GM23338 (cell line): Measurements from ENCODE around the gene ITGB6. TPM values are rescaled to one million over a fixed set of nuclear protein-coding genes. Genes with fewer than 3 reads are reported as not detected.

ENCODE experiments used
- ATAC-seq: fragments of 200-7000 bp; cut with Tn5 transposase; 3 replicates; pipeline ENCODE4 v1.9.1; 2020
- DNase-seq: peaks from one replicate; pipeline ENCODE4 v3.0.0-alpha.2; 2015; ENCODE audit warnings: low spot score
- H2AFZ ChIP-seq: fragments of 200-600 bp; sonication (generic); 2 replicates; pipeline ENCODE4 v1.8.0; 2016; ENCODE audit warnings: antibody characterized with exemption, mild to moderate bottlenecking, moderate library complexity
- H3F3A ChIP-seq: fragments of 200-600 bp; sonication (generic); replicated peaks from 2 replicates; pipeline ENCODE4 v1.8.0; 2017; ENCODE audit warnings: antibody characterized with exemption, mixed run types, low read depth
- H3K27ac ChIP-seq: fragments of 200-600 bp; sonication (generic); 2 replicates; pipeline ENCODE4 v1.6.1; 2016; ENCODE audit warnings: low read depth
- H3K27me3 ChIP-seq: fragments of 200-600 bp; sonication (generic); 2 replicates; pipeline ENCODE4 v1.8.0; 2016; ENCODE audit warnings: mild to moderate bottlenecking, mixed run types, moderate library complexity; ENCODE audit not compliant: insufficient read depth
- H3K36me3 ChIP-seq: fragments of 200-600 bp; sonication (generic); 2 replicates; pipeline ENCODE4 v1.8.0; 2016; ENCODE audit warnings: mild to moderate bottlenecking; ENCODE audit not compliant: insufficient read depth
- H3K4me1 ChIP-seq: fragments of 200-600 bp; sonication (generic); 2 replicates; pipeline ENCODE4 v1.8.0; 2016; ENCODE audit warnings: mild to moderate bottlenecking, moderate library complexity; ENCODE audit not compliant: insufficient read depth
- H3K4me2 ChIP-seq: fragments of 200-600 bp; sonication (generic); 2 replicates; pipeline ENCODE4 v1.7.1; 2017; ENCODE audit warnings: mixed run types
- H3K4me3 ChIP-seq: fragments of 200-600 bp; sonication (generic); 2 replicates; pipeline ENCODE4 v1.6.1; 2016; ENCODE audit warnings: mixed run types
- H3K79me2 ChIP-seq: fragments of 200-600 bp; sonication (generic); replicated peaks from 2 replicates; pipeline ENCODE4 v1.8.0; 2017; ENCODE audit warnings: mild to moderate bottlenecking; ENCODE audit not compliant: insufficient read depth
- H3K9me2 ChIP-seq: fragments of 200-600 bp; sonication (generic); 2 replicates; pipeline ENCODE4 v1.8.0; 2017; ENCODE audit not compliant: insufficient read depth
- H4K20me1 ChIP-seq: fragments of 200-600 bp; sonication (generic); replicated peaks from 2 replicates; pipeline ENCODE4 v1.8.0; 2017; ENCODE audit warnings: mild to moderate bottlenecking; ENCODE audit not compliant: insufficient read depth
- H3K27ac Mint-ChIP-seq: 2 replicates; pipeline ENCODE4 v1.8.0; 2020; ENCODE audit warnings: inconsistent platforms, mild to moderate bottlenecking, moderate library complexity, mixed read lengths
- H3K27me3 Mint-ChIP-seq: 3 replicates; pipeline ENCODE4 v1.8.0; 2022; ENCODE audit warnings: low read depth, mild to moderate bottlenecking, moderate library complexity, mixed read lengths, inconsistent platforms; ENCODE audit not compliant: insufficient read depth, poor library complexity
- H3K36me3 Mint-ChIP-seq: 3 replicates; pipeline ENCODE4 v1.8.0; 2021; ENCODE audit warnings: low read depth, mild to moderate bottlenecking, inconsistent platforms, moderate library complexity, mixed read lengths
- H3K4me1 Mint-ChIP-seq: 3 replicates; pipeline ENCODE4 v1.8.0; 2020; ENCODE audit warnings: mild to moderate bottlenecking, inconsistent platforms, mixed read lengths
- H3K4me3 Mint-ChIP-seq: 3 replicates; pipeline ENCODE4 v1.8.0; 2021; ENCODE audit warnings: moderate library complexity, mild to moderate bottlenecking, inconsistent platforms, mixed read lengths
- H3K9me3 Mint-ChIP-seq: 3 replicates; pipeline ENCODE4 v1.8.0; 2020; ENCODE audit warnings: moderate library complexity, mild to moderate bottlenecking, inconsistent platforms, mixed read lengths
- CREB1 ChIP-seq: fragments of 250-450 bp; sonication (Bioruptor Pico); IDR thresholded peaks from 2 replicates; pipeline ENCODE4 v1.5.0; 2020; ENCODE audit warnings: low read depth, mild to moderate bottlenecking, moderate library complexity
- CTCF ChIP-seq, 2 experiments: fragments of 200-600 bp in 1 of 2; sonication (generic) in 1 of 2; conservative IDR thresholded peaks; 2 replicates each; pipeline versions ENCODE4 v1.5.1 to v1.6.1; 2016 to 2017; ENCODE audit warnings: antibody characterized with exemption in 2 of 2, low read depth in 2 of 2, mild to moderate bottlenecking in 2 of 2, moderate library complexity in 1 of 2
- EZH2 ChIP-seq: fragments of 200-600 bp; sonication (generic); IDR thresholded peaks from one replicate; pipeline ENCODE4 v1.8.0; 2017; ENCODE audit warnings: antibody characterized with exemption, mild to moderate bottlenecking, low read depth; ENCODE audit not compliant: unreplicated experiment
- EZH2phosphoT487 ChIP-seq: fragments of 200-600 bp; sonication (generic); IDR thresholded peaks from one replicate; pipeline ENCODE4 v1.8.1; 2018; ENCODE audit warnings: antibody characterized with exemption; ENCODE audit not compliant: unreplicated experiment
- JUNB ChIP-seq: IDR thresholded peaks from one replicate; pipeline ENCODE4 v1.6.1; 2016; ENCODE audit warnings: antibody characterized with exemption; ENCODE audit not compliant: unreplicated experiment
- POLR2AphosphoS5 ChIP-seq: IDR thresholded peaks from 2 replicates; pipeline ENCODE4 v1.6.1; 2016; ENCODE audit warnings: antibody characterized with exemption, low read depth
- STAT1 ChIP-seq: IDR thresholded peaks from one replicate; pipeline ENCODE4 v1.6.1; 2016; ENCODE audit warnings: antibody characterized with exemption; ENCODE audit not compliant: unreplicated experiment
- ZNF114 ChIP-seq: fragments of 250-450 bp; sonication (Bioruptor Pico); IDR thresholded peaks from 2 replicates; pipeline ENCODE4 v1.5.0; 2020; ENCODE audit warnings: mild to moderate bottlenecking, moderate library complexity
- ZNF331 ChIP-seq: fragments of 250-450 bp; sonication (Bioruptor Pico); IDR thresholded peaks from 2 replicates; pipeline ENCODE4 v1.5.0; 2020; ENCODE audit warnings: low read depth, mild to moderate bottlenecking, moderate library complexity
- polyA plus RNA-seq: library from polyadenylated mRNA; unstranded; fragments of >200 nt; fragmentation: Nextera tagmentation; extraction: Ambion mirVana; gene quantifications from 2 replicates; pipeline ENCODE4 v1.2.1, GENCODE V29; 2016
- total RNA-seq: library from RNA; depleted of rRNA; stranded (reverse); fragments of >200 nt; shearing (Covaris generic); gene quantifications from 2 replicates; pipeline ENCODE4 v1.2.3, GENCODE V29; 2014
- TF ChIP-seq, protein P1 (sequence below): IDR thresholded peaks from one replicate; pipeline ENCODE4 v1.6.1; 2018; ENCODE audit warnings: antibody characterized with exemption; ENCODE audit not compliant: unreplicated experiment

ITGB6 gene
- total and polyA plus RNA-seq, 2 experiments from 2014 or later: not detected

- H3K4me1 Mint-ChIP-seq: peaks cover 15% of the 10 kb centered on the region
- no peak overlapping the region for H3K27ac ChIP-seq
- H3K36me3 Mint-ChIP-seq: no peaks in the 10 kb centered on the region
- H4K20me1 ChIP-seq: no peaks in the 10 kb centered on the region
- H3K4me3 ChIP-seq: no peak overlapping the region
- no peaks in the 10 kb centered on the region for H3F3A ChIP-seq
- H3K79me2 ChIP-seq: no peaks in the 10 kb centered on the region
- peak; percentile 38; the same call in 2 of the 3 replicates for ATAC-seq
- no peak for TF ChIP-seq CTCF (conservative IDR thresholded peaks at IDR 0.05; ENCODE audit: low read depth in 2 of 2)
- TF ChIP-seq, protein P1, sequence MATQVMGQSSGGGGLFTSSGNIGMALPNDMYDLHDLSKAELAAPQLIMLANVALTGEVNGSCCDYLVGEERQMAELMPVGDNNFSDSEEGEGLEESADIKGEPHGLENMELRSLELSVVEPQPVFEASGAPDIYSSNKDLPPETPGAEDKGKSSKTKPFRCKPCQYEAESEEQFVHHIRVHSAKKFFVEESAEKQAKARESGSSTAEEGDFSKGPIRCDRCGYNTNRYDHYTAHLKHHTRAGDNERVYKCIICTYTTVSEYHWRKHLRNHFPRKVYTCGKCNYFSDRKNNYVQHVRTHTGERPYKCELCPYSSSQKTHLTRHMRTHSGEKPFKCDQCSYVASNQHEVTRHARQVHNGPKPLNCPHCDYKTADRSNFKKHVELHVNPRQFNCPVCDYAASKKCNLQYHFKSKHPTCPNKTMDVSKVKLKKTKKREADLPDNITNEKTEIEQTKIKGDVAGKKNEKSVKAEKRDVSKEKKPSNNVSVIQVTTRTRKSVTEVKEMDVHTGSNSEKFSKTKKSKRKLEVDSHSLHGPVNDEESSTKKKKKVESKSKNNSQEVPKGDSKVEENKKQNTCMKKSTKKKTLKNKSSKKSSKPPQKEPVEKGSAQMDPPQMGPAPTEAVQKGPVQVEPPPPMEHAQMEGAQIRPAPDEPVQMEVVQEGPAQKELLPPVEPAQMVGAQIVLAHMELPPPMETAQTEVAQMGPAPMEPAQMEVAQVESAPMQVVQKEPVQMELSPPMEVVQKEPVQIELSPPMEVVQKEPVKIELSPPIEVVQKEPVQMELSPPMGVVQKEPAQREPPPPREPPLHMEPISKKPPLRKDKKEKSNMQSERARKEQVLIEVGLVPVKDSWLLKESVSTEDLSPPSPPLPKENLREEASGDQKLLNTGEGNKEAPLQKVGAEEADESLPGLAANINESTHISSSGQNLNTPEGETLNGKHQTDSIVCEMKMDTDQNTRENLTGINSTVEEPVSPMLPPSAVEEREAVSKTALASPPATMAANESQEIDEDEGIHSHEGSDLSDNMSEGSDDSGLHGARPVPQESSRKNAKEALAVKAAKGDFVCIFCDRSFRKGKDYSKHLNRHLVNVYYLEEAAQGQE: no peak
- no peak for TF ChIP-seq EZH2phosphoT487
- TF ChIP-seq ZNF331 (CRISPR knock-in tag): no peak
- no peak for TF ChIP-seq ZNF114 (CRISPR knock-in tag)
- no peak for TF ChIP-seq JUNB
- no peak for TF ChIP-seq CREB1
- TF ChIP-seq STAT1: no peak
- no peak for TF ChIP-seq POLR2AphosphoS5
- TF ChIP-seq EZH2: no peak
- H3K4me3 Mint-ChIP-seq: no peak overlapping the region
- DNase-seq: no peak
- peaks cover 10% of the 10 kb centered on the region for H3K4me1 ChIP-seq
- H3K27ac Mint-ChIP-seq: peak overlapping the region; percentile 4; the same call in 1 of the 2 replicates
- H2AFZ ChIP-seq: peak overlapping the region; percentile 19
- H3K4me2 ChIP-seq: no peak overlapping the region
- no peaks in the 10 kb centered on the region for H3K36me3 ChIP-seq
- H3K27me3 Mint-ChIP-seq: peaks cover 2% of the 10 kb centered on the region
- 0 out of 2 replicates have a peak, but pooled peaks cover 13% of the 10 kb centered on the region for H3K9me2 ChIP-seq
- H3K9me3 Mint-ChIP-seq: no peaks in the 10 kb centered on the region
- H3K27me3 ChIP-seq: no peaks in the 10 kb centered on the region
These were observed 21.6 kb upstream of the ITGB6 start for GRCh38 chr2:160221391-160222276.
